ENCODE results near the gene ENAM. TPM values are rescaled to one million over a fixed set of nuclear protein-coding genes. Genes with fewer than 3 reads are reported as not detected.

ENAM gene
- total and polyA plus RNA-seq, 10 donors = 0.02 to 0.30 (median 0.15) TPM; not detected in 6

- no peak for DNase-seq
- TF ChIP-seq POLR2AphosphoS5 (IDR thresholded peaks at IDR 0.05) (no peak), CTCF (IDR thresholded peaks at IDR 0.05 in 8 of 11, conservative IDR thresholded peaks at IDR 0.05 in 3 of 11) (no peak), POLR2A (IDR thresholded peaks at IDR 0.05) (no peak)
- peaks cover 3 to 42% (median 6%) of the 10 kb centered on the region in 6 donors for H3K4me1 ChIP-seq
- intact Hi-C loops (cut with DNase I; ENCODE audit: low total_unique reads) = no loop called here
- H3K9me3 ChIP-seq = no peaks in the 10 kb centered on the region
- no peaks in the 10 kb centered on the region for H3K27me3 ChIP-seq (replicated peaks in 1 of 7)
- H3K36me3 ChIP-seq = no peaks in the 10 kb centered on the region
- no peak overlapping the region for H3K4me3 ChIP-seq
- WGBS, 5 donors = 84 to 95% (median 85%) methylated on average over 5 of the region's 5 CpGs
- no peak overlapping the region for H3K27ac ChIP-seq
Measured at GRCh38 chr4:70670332-70671014, 41.9 kb downstream of the ENAM start.

- no peak overlapping the region for H3K27ac ChIP-seq
- 56 to 81% (median 64%) methylated on average over 2 of the region's 2 CpGs for WGBS, 5 donors
- H3K36me3 ChIP-seq = no peaks in the 10 kb centered on the region
- peaks cover 0 to 39% (median 6%) of the 10 kb centered on the region in 6 donors for H3K4me1 ChIP-seq
- DNase-seq = no peak
- no peaks in the 10 kb centered on the region for H3K9me3 ChIP-seq
- H3K4me3 ChIP-seq = no peak overlapping the region
- H3K27me3 ChIP-seq (replicated peaks in 1 of 7) = no peaks in the 10 kb centered on the region
- TF ChIP-seq POLR2A (IDR thresholded peaks at IDR 0.05) = no peak
- TF ChIP-seq POLR2AphosphoS5 (IDR thresholded peaks at IDR 0.05) = no peak
- no peak for TF ChIP-seq CTCF (IDR thresholded peaks at IDR 0.05 in 8 of 11, conservative IDR thresholded peaks at IDR 0.05 in 3 of 11)
- intact Hi-C loops (cut with DNase I; ENCODE audit: low total_unique reads) = no loop called here
Measured at GRCh38 chr4:70671091-70671490, 42.5 kb downstream of the ENAM start.

GRCh38 chr4:70674191-70674590, 45.6 kb downstream of the ENAM start:
- no peaks in the 10 kb centered on the region for H3K27me3 ChIP-seq (replicated peaks in 1 of 7)
- H3K4me3 ChIP-seq = no peak overlapping the region
- H3K4me1 ChIP-seq = peaks cover 0 to 44% (median 14%) of the 10 kb centered on the region in 6 donors
- TF ChIP-seq CTCF (IDR thresholded peaks at IDR 0.05 in 8 of 11, conservative IDR thresholded peaks at IDR 0.05 in 3 of 11) (no peak), POLR2A (IDR thresholded peaks at IDR 0.05) (no peak), POLR2AphosphoS5 (IDR thresholded peaks at IDR 0.05) (no peak)
- H3K27ac ChIP-seq = no peak overlapping the region
- H3K9me3 ChIP-seq = no peaks in the 10 kb centered on the region
- no peak for DNase-seq
- no peaks in the 10 kb centered on the region for H3K36me3 ChIP-seq
- intact Hi-C loops (cut with DNase I; ENCODE audit: low total_unique reads) = no loop called here

GRCh38 chr4:70674731-70675130, 46.2 kb downstream of the ENAM start:
- TF ChIP-seq POLR2A (IDR thresholded peaks at IDR 0.05) = no peak
- no peak for TF ChIP-seq POLR2AphosphoS5 (IDR thresholded peaks at IDR 0.05)
- no peak overlapping the region for H3K27ac ChIP-seq
- intact Hi-C loops (cut with DNase I; ENCODE audit: low total_unique reads) = no loop called here
- H3K4me3 ChIP-seq = no peak overlapping the region
- no peak for DNase-seq
- no peaks in the 10 kb centered on the region for H3K36me3 ChIP-seq
- whole genome bisulfite sequencing, 5 donors = 63 to 81% (median 74%) methylated on average over 1 of the region's 1 CpG
- no peaks in the 10 kb centered on the region for H3K9me3 ChIP-seq
- H3K27me3 ChIP-seq (replicated peaks in 1 of 7) = no peaks in the 10 kb centered on the region
- peaks cover 0 to 50% (median 14%) of the 10 kb centered on the region in 6 donors for H3K4me1 ChIP-seq
